Hepatic stellate cell (primary cell): ENCODE data around the gene ATF6B.
"Not testable (repeated sequence)": the region's sequence is repeated elsewhere in the genome, so short reads cannot be mapped to it uniquely, and the experiment has no call there.

ENCODE experiments used
- DNase-seq: peaks from one replicate; pipeline ENCODE4 v3.0.0; 2011; ENCODE audit warnings: low spot score

Gene ATF6B

DNA sequence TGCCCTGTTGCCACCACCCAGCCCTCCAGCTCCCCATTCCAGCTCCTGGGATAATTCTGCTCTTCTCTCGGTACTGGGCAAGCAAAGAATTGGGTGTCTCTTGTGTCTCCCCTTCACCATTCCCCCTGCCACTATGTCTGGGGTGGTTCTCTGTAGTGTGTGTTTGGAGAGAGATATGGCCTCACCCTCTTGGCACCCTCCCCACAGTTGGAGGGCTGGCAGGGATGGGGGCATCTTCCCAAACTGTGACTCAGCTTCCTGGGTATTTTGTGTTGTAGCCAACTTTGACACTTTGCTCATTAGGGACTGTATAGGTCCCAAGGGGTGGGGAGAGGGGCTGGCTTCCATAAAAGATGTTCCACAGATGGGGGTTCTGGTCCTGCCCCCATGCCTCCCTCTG lies 20.6 kb downstream of the ATF6B start:
- DNase-seq: no peak

DNA sequence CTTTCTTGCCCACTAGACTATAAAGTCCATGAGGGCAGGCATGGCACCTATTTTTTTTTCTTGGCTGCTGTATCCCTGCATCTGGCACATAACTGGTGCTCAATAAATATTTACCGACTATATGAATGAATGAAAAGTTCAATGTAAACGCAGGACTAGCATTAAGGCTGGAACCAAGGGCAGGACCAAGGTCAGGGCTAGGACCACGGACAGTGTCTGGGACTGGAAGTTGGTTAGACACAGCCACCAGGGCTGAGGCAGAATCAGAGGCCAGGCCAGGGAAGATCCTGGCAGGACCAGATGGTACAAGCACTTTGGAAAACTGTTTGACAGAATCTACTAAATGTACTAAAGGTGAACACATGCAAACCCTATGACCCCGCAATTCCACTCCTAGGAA lies 22.6 kb downstream of the ATF6B start:
- no peak for DNase-seq

DNA sequence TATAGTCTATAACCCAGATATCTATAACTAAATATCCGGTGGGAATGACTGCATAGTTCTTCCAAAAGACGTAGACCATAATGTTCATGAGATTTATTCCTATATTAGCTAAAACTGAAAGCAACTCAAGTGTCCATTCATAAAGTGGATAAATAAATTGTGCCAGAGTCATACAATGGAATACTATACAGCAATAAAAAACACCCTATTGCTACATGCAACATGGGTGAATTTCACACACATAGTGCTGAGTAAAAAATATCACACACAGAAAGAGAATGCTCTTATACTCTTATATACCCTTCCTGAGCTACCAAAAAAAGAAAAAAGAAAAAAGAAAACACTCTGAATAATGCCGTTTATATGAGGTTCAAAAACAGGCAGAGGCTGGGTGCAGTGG lies 25.8 kb downstream of the ATF6B start:
- DNase-seq: no peak

DNA sequence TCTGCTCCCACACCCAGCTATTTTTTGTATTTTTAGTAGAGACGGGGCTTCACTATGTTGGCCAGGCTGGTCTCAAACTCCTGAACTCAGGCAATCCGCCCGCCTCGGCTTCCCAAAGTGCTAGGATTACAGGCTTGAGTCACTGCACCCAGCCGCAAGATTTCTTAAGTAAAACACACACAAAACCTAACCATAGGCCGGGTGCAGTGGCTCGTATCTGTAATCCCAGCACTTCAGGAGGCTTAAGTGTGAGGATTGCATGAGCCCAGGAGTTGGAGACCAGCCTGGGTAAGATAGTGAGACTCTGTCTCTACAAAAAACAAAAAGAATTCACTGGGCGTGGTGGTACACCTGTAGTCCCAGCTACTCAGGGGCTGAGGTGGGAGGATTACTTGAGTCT lies 27.8 kb downstream of the ATF6B start:
- not testable (repeated sequence) for DNase-seq

DNA sequence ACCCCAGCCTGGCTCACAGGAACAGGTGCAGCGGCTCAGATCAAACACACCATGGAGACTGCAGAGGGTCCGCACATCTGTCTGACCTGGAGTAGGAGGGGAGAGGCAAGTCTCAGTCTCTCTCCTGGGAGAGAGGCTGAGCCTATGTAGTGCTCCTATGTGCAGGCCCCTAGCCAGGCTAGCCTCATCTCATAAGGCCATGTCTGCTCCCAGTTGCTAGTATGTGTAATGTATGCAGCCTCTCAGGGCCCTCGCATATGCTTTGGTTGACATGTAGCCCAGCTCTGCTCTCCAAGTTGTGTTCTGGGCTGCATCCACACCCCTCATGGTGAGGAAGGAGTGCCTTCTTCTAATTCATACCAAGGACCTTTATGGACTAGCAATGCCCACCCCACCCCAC lies 30.7 kb downstream of the ATF6B start:
- DNase-seq: no peak

DNA sequence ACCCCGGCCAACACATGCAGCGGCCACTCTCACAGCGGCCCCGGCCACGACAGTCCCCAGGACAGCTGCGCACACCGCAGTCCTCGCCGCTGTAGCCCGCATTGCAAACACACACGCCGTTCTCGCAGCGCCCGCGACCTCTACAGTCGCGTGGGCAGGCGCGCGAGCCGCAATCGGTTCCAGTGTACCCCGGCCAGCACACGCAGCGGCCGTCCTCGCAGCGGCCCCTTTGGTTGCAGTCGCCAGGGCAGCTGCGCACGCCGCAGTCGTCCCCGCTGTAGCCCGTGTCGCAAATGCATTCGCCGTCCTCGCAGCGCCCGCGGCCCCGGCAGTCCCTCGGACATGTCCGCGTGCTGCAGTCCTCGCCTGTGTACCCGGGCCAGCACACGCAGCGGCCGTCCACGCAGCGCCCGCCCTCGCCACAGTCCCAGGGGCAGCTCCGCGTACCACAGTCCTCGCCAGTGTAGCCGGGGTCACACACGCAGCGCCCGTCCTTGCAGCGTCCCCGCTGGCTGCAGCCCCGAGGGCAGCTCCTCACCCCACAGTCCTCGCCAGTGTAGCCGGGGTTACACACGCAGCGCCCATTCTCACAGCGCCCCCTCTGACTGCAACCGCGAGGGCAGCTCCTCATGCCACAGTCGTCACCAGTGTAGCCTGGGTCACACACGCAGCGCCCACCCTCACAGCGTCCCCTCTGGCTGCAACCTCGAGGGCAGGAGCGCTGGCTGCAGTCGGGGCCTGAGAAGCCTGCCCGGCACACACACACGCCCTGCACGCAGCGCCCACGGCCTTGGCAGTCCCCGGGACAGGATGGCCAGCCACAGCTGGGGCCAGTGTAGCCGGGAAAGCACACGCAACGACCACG lies 31.4 kb downstream of the ATF6B start:
- DNase-seq: no peak

DNA sequence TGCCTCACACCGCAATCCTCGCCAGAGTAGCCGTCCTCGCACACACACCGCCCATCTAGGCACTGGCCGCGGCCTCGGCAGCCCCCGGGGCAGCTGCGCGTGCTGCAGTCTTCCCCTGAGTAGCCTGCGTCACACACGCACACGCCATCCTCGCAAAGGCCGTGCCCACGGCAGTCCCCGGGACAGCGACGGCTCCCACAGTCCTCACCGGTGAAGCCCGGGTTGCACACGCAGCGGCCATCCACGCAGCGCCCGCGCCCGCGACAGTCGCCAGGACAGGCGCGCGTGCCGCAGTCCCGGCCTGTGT lies 32.0 kb downstream of the ATF6B start:
- no peak for DNase-seq

DNA sequence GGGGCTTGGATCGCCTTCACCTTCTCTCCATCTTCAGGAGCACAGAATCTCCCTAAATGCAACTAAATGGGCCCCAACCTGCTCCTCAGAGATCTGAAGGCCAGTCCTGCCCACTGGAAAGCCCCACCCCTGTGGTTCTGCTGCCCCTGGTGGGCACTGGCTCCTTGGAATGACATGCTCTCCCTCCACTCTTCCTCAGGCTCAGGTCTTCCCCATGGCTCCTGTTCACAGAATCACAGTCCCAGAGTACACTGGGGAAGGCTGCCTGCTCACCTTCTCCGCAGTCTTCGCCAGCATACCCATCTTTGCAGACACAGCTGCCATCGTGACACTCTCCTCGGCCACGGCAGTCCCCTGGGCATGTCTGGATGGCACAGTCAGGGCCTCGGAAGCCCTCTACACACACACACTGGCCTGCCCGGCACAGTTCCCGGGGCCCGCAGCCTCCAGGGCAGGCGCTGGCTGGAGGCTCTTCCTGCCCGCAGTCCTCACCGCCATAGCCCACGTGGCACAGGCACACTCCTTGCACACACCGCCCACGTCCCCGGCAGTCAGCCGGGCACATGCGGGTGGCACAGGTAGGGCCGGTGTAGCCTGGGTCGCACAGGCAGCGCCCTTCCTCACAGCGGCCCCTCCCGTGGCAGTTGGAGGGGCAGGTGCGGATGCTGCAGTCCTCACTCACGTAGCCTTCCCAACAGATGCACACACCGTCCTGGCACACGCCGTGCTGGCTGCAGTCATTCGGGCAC lies 32.5 kb downstream of the ATF6B start:
- no peak for DNase-seq

DNA sequence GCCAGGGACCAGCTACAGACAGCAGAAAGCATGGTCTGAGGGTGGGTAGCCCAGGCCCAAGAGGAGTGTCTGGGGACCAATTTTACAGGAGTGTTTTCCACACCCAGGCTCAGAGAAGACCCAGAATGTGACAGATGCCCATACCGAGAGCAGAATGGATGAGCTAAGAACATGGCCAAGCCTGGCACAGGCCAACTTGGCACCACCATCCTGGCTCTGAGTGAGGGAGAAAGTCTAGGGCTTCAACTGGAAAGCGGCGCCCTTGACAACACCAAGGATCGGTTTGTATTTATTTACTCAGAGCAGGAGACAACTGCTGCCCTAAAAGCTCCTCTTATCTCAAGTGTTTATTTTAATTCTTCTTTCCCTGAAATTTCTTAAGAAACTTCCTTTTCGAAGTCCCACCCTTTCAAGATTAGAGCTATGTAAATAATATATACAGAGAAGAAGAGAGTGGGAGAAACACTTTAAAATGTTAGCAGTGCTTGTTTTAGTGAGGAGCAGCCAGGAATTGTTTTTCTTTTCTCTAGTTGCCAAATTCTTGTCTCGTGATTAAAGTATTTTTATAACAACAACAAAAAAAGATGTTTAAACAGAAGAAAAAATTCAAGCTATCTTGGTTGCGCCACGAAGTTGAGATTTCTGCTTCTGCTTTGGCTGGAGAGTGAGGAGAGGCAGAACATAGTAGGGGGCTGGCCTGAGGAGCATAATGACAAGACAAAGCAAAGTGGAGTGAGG lies 35.1 kb downstream of the ATF6B start:
- no peak for DNase-seq

DNA sequence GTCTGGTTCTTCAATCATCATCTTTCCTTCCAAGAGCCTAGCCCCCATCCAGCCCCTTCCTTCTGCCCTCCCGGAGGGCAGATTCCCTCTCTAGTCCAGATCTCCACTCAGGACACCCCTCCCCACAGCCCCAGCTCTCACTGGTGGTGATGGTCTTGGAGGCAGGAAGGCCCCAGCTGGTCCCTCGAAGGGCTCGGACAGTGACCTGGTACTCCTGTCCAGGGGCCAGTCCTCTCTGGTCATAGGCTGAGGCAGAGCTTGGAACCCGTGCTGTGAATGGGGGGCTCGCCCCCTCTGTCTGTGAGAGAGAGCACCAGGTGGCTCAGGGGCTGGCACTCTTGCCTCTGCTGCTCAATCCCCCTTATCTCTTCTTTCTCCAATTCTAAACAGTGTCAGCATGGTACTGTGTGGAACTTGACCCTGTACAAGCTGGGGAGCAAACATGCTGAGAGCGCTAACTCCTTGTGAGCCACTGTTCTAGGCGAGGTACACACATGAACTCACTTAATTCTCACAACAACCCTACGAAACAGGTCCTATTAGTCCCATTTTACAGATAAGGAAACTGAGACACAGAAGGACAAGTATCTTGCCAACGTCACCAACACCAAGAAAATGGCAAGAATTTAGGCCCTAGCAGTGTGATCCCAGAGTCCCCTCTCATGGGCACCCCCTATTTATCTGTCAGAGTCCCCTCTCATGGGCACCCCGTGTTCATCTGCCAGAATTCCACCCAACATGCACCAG lies 38.8 kb downstream of the ATF6B start:
- DNase-seq: no peak

DNA sequence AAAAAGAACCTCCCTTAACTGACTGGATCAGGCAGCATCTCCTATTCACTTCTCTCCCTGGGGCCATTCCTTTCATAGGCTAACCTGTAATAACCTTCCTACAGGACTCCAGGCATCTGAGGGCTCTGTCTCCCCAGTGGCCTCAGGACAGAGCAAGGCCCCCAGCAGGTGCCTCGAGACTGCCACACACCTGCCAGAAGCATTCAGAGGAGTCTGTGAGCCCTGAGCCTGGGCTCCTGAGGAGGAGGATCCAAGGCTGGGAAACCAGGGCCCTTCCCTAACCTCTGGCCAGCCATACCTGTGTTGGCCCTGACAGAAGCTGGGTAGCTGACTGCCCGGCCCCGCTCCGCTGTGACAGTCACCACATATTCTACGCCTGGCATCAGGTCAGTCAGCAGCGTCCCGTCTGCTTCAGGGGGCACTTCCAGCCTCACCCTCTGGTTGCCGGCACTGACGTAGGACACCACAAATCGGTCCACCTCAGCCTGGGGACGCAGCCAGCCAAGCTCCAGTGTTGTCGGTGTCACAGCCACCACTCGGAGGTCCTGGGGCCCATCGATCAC lies 39.5 kb downstream of the ATF6B start:
- no peak for DNase-seq

DNA sequence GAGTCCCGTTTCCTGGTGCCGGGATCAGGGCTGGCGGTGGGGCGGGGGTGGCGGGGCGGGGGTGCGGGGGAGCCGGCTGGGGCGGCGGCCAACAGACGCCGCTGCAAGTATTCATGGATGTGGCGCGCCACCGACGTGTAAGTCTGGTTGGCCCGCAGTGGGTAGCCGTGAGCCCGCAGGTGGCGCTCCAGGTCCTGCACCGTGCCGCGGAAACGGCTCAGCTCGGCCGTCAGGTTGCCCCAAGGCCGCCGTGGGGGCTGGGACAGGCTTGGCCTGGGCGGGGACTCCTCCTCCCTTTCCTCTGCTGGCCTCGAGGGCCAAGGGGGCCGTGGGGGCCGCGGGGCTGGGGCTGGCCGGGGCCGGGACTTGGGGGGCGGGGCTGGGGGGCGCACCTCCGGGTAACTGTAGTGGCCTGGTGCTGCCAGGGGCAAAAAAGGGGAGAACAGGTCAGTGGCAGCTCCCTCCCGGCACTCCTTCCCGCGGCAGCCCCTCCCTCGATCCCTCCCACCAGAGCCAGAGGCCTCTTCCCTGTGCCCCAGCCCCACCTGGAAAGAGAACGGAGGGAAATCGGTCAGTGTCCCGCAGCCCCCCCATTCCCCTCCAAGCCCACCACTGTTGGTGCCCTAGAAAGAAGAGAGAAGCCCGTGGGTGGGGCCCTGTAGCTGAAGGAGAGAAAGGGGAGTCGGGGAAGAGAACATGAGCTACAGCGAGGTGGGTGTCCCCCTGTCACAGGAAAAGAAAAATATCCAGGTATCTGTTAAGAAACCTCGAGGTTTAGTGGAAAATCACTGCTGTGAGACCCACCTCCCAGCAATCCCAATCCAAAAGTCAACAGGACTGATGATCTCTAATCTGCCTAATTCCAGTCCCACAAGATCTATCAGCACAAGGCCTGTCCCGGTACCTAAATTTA lies 40.2 kb downstream of the ATF6B start:
- no peak for DNase-seq

DNA sequence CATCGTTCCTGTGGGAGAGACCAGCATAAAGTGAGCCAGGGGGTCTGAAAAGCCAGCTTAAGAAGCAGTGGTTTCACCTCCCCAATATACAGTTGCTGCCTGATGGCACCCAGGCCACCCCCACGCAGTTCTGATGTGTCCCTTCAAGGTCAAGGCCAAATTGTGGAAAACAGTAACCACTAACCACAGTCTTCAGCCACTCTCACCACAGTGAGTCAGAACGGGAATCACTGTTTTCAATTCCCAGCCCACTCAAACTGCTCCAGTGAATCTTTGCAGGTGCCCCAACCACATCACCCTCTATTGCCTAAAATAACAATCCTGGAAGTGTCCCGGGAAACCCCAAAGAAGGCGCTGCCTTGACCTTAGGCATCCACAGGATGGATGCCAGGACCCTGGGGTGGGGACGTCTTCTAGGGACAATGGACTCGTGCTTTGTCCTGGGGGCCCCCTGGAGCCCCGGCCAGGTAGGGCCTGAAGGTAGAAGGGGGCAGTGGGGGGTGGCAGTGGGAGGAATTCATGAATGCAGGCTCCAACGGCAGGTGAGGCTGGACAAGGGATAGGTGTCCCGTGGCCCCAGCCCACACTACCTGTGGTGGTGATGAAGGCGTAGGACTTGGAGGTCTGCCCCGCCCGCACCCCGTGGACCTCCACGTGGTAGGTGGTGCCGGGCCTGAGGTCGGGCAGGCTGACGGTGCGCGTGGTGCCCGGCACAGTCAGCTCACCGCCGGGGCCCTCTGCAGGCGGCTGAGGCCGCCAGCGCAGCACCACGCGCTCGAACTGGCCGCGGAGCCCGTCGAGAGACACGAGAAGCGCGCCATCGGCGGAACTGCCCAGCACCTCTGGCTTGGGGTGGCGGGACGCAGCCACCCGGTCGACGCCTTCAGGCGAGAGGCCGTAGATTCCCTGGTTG lies 41.1 kb downstream of the ATF6B start:
- peak; percentile 96 for DNase-seq

DNA sequence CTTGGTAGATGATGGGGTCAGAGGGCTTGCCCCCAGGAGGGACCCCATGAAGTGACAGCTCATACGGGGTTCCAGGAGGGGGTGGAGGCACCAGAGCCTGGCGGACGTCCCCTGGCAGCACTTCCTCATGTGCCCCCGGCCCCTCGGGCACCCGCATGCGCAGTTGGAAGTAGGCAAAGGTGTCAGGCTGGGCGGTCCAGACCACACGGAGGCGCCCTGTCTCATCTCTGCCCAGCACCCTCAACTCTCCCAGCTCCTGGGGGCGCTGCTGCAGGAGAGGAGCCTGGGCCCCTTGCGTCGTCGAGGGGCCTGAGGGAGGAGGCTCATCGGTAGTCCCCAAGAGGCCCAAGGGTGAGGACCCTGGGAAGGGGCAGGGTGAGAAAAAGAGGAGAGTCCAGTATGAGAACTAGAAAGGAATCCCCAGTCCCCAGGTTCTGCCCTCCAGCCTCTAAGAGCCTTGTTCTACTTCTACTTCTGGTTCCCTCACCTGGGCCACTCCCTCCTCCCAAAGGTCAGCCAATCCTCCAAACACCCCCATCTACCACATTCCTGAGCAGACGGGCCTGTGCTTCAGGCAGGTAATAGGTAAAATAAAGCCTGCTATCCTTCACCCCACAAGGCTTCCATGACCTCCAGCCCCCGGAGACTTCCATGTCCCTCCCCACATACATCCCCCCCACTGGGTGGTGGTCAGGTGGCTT lies 42.1 kb downstream of the ATF6B start:
- DNase-seq: no peak

DNA sequence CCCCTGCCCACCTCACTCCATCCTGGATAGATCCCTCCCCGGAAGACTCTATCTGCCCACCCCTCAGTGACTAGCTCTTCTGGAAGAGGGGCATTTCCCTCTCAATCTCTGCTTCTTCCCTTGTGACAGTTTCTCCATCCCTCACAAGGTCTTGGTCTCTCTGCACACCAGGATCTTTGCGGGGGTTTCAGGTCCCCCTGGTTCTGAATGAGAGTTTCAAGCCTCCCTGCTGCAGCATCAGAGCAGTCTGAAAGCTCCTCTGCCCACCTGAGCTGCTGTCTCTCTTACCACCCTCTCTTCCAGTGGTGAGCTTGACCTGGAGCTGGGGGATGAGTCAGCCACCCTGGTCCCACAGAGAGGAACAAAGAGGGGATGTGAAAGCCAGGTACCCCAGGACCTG lies 43.3 kb downstream of the ATF6B start:
- DNase-seq: no peak

DNA sequence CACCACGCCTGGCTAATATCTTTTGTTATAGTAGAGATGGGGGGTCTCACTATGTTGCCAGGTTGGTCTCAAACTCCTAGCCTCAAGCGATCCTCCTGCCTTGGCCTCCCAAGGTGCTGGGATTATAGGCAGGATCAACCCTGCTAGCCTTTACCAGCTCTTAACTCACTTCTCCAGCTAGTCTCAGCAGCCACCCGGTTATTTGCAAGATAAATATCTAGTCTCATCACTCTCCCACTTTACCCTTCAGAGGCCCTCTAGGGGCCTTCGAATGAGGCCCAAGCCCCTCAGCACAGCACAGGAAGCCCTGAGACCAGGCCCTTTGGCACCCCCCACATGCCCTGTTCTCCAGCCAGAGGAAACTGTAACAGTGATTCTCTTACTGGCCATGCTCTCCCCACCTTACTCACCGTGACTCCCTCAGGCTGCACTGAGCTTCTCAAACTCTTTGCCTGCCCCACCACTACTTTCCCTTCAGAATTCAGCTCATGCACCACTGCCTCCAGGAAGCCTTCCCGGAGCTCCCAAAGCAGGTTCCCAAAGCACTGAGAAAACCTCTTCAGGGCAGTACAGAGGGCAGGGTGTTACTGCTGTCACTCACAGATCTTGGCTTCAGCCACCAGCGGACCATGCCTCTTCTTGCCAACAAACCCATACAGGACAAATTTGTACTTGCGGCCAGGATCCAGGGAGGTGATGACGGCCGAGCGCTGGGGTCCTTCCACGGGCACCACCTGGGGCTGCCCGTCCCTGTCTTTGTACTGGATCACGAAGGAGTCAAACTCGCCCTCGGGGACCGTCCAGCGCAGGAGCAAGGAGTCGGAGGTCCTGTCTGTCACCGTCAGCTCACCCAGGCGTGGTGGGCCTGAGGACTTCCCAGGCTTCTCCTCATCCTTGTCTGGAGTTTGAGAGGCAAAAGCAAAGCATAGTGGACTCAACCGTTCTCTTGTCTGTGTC lies 44.0 kb downstream of the ATF6B start:
- no peak for DNase-seq

DNA sequence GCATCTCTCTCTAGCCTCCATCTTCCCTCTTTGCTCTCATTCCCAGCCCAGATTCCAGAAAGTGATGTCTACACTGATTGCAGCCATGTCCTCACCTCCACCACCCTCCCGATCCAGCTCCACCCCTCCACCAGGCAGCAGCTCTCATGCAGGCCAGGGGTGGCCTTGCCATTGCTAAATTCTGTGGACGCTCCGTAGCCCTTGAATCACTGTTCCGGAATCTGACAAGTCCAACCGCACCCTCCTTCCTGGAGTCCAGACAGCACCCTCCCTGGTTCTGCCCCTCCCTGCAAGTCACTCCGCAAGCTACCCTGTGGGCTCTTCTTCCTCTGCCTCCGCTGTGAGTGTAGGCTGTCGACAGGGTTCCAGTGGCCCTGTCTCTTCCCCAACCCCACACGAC lies 45.1 kb downstream of the ATF6B start:
- DNase-seq: peak; percentile 84

DNA sequence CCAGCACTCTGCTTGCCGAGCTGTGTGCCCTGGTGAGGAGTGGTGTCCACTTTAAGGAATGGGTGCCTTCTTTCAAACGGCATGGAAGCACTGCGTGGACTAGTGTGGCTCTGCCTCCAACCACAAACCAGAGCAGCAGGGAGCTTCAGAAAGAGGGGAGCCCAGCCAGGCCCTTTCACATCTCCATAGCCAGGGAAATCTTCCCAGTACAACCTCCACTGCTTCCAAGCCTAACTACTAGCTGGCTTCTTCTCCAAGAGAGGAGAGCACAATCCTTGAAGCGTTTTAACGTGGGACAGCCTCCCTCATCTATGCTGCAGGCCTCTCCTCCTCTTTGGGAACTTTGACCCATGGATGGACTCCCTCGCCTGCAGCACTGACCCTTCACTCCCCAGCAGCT lies 45.6 kb downstream of the ATF6B start:
- DNase-seq: no peak
